HepG2 (cell line): Measurements from ENCODE around the gene STN1. TPM values are rescaled to one million over a fixed set of nuclear protein-coding genes. Genes with fewer than 3 reads are reported as not detected.

Experiments
- CEBPG ChIP-seq: IDR thresholded peaks from 2 replicates; pipeline ENCODE4 v1.6.1; 2016
- EEA1 ChIP-seq: sonication (generic); formaldehyde crosslinking; IDR thresholded peaks from 2 replicates; pipeline ENCODE4 v1.5.1; 2020; ENCODE audit warnings: mild to moderate bottlenecking, missing genetic modification reagents, borderline replicate concordance
- EED ChIP-seq: sonication (generic); formaldehyde crosslinking; IDR thresholded peaks from 2 replicates; pipeline ENCODE4 v1.5.0; 2020; ENCODE audit warnings: mild to moderate bottlenecking, missing genetic modification reagents
- IRF1 ChIP-seq: sonication (generic); formaldehyde crosslinking; IDR thresholded peaks from 2 replicates; pipeline ENCODE4 v1.4.0; 2020; ENCODE audit warnings: low read depth, mild to moderate bottlenecking, missing genetic modification reagents
- MAZ ChIP-seq, 2 experiments: sonication (generic) in 1 of 2; formaldehyde crosslinking in 1 of 2; IDR thresholded peaks; 2 replicates each; pipeline versions ENCODE4 v1.5.0 to v1.6.1; 2012 to 2020; ENCODE audit warnings: low read depth in 2 of 2, mild to moderate bottlenecking in 2 of 2, borderline replicate concordance in 1 of 2, improper control_type of control experiment in 1 of 2, low read length in 1 of 2, missing genetic modification reagents in 1 of 2, moderate library complexity in 1 of 2
- MED8 ChIP-seq: sonication (generic); formaldehyde crosslinking; IDR thresholded peaks from 2 replicates; pipeline ENCODE4 v1.8.1; 2023; ENCODE audit warnings: mild to moderate bottlenecking, missing genetic modification reagents; ENCODE audit not compliant: insufficient replicate concordance
- MNT ChIP-seq: fragments of 450-650 bp; IDR thresholded peaks from 2 replicates; pipeline ENCODE4 v1.6.1; 2016
- MTA1 ChIP-seq: sonication (generic); formaldehyde crosslinking; IDR thresholded peaks from 2 replicates; pipeline ENCODE4 v1.4.0; 2020; ENCODE audit warnings: missing genetic modification reagents, mild to moderate bottlenecking, borderline replicate concordance
- NCOA2 ChIP-seq: sonication (generic); formaldehyde crosslinking; IDR thresholded peaks from 2 replicates; pipeline ENCODE4 v1.8.0; 2022; ENCODE audit warnings: inconsistent platforms
- POLR2AphosphoS5 ChIP-seq: IDR thresholded peaks from 2 replicates; pipeline ENCODE4 v1.6.1; 2012; ENCODE audit warnings: low read depth, low read length
- PRDM10 ChIP-seq: sonication (generic); formaldehyde crosslinking; IDR thresholded peaks from 2 replicates; pipeline ENCODE4 v1.4.0; 2020; ENCODE audit warnings: low read depth, missing genetic modification reagents
- PREB ChIP-seq: sonication (generic); formaldehyde crosslinking; IDR thresholded peaks from 2 replicates; pipeline ENCODE4 v1.4.0; 2020; ENCODE audit warnings: missing genetic modification reagents
- REL ChIP-seq: sonication (generic); formaldehyde crosslinking; conservative IDR thresholded peaks from 2 replicates; pipeline ENCODE4 v1.8.0; 2022; ENCODE audit warnings: mild to moderate bottlenecking, missing genetic modification reagents, moderate library complexity
- SIX4 ChIP-seq: sonication (generic); formaldehyde crosslinking; IDR thresholded peaks from 2 replicates; pipeline ENCODE4 v1.4.0; 2020; ENCODE audit warnings: missing genetic modification reagents
- SMC3 ChIP-seq: IDR thresholded peaks from 2 replicates; pipeline ENCODE4 v1.6.1; 2011; ENCODE audit warnings: low read length, improper control_type of control experiment
- TMF1 ChIP-seq: sonication (generic); formaldehyde crosslinking; IDR thresholded peaks from 2 replicates; pipeline ENCODE4 v1.8.1; 2022; ENCODE audit warnings: low read depth, missing genetic modification reagents
- ZBTB26 ChIP-seq: IDR thresholded peaks from 2 replicates; pipeline ENCODE4 v1.6.1; 2016; ENCODE audit warnings: missing compliant biosample characterization, missing genetic modification reagents, borderline replicate concordance
- ZNF570 ChIP-seq: sonication (generic); formaldehyde crosslinking; IDR thresholded peaks from 2 replicates; pipeline ENCODE4 v1.4.0; 2020; ENCODE audit warnings: mild to moderate bottlenecking, missing genetic modification reagents, borderline replicate concordance
- ZNF607 ChIP-seq: sonication (generic); formaldehyde crosslinking; IDR thresholded peaks from 2 replicates; pipeline ENCODE4 v1.5.1; 2020; ENCODE audit warnings: missing genetic modification reagents, mild to moderate bottlenecking, borderline replicate concordance
- ZNF703 ChIP-seq: sonication (generic); formaldehyde crosslinking; IDR thresholded peaks from 2 replicates; pipeline ENCODE4 v1.5.1; 2020; ENCODE audit warnings: missing genetic modification reagents, mild to moderate bottlenecking, moderate library complexity, borderline replicate concordance
- polyA plus RNA-seq, 8 experiments: library from polyadenylated mRNA; depleted of rRNA in 3 of 8; stranded (reverse) in 7 of 8; unstranded in 1 of 8; fragments of >200 nt; fragmentation: Illumina TruSeq in 4 of 8; extraction: Trizol in 4 of 8; gene quantifications; 2 replicates each; pipeline versions ENCODE4 v1.2.1 to v1.2.3, GENCODE V29; 2011 to 2016; ENCODE audit warnings: low read depth in 4 of 8, missing spikeins in 1 of 8, mixed read lengths in 1 of 8; ENCODE audit not compliant: insufficient read depth in 1 of 8
- total RNA-seq, 5 experiments: library from RNA; depleted of rRNA; stranded (reverse); fragments of >200 nt; fragmentation: Illumina TruSeq; extraction: Trizol; gene quantifications; 2 replicates each; pipeline ENCODE4 v1.2.3, GENCODE V29; 2016; ENCODE audit warnings: low read depth in 1 of 5

The STN1 gene
- total and polyA plus RNA-seq, 2 of the 13 experiments (the other 11 are each of a cell fraction or from before 2014, with no cell fraction given), result 17.6 to 22.7 TPM

- TF ChIP-seq EED (CRISPR knock-in tag), result 0 out of 2 replicates have a peak, but pooled peaks have one; percentile 32
- 0 out of 2 replicates have a peak, but pooled peaks have one; percentile 22 for TF ChIP-seq ZBTB26
- TF ChIP-seq CEBPG (CRISPR knock-in tag), result peak; percentile 24; the same call in 1 of the 2 replicates
- TF ChIP-seq SMC3, result no peak
- TF ChIP-seq PRDM10 (CRISPR knock-in tag), result peak; percentile 85; the same call in 1 of the 2 replicates
- TF ChIP-seq MED8 (CRISPR knock-in tag), result peak; percentile 74
- TF ChIP-seq IRF1, result no peak
- no peak for TF ChIP-seq EEA1 (CRISPR knock-in tag)
- no peak for TF ChIP-seq REL
- peak; percentile 49; the same call in 1 of the 2 replicates for TF ChIP-seq SIX4 (CRISPR knock-in tag)
- TF ChIP-seq POLR2AphosphoS5, result peak; percentile 88
- 0 out of 2 replicates have a peak, but pooled peaks have one; percentile 14 for TF ChIP-seq TMF1 (CRISPR knock-in tag)
- no peak for TF ChIP-seq PREB (CRISPR knock-in tag)
- TF ChIP-seq ZNF703 (CRISPR knock-in tag), result no peak
- TF ChIP-seq MNT, result no peak
- TF ChIP-seq MTA1 (CRISPR knock-in tag), result 0 out of 2 replicates have a peak, but pooled peaks have one; percentile 54
- 0 out of 2 replicates have a peak, but pooled peaks have one; percentile 19 for TF ChIP-seq ZNF607 (CRISPR knock-in tag)
- TF ChIP-seq MAZ (IDR thresholded peaks at IDR 0.05; ENCODE audit: borderline replicate concordance, low read depth, low read length), result peak; percentile 72
- peak; percentile 82; the same call in 1 of the 2 replicates for TF ChIP-seq MAZ (CRISPR knock-in tag; IDR thresholded peaks at IDR 0.05; ENCODE audit: low read depth)
- no peak for TF ChIP-seq ZNF570 (CRISPR knock-in tag)
- TF ChIP-seq NCOA2 (CRISPR knock-in tag), result peak; percentile 75
Measured at GRCh38 chr10:103918053-103918846, at the start of gene STN1 (continued).
